ENCODE results near the gene CHRNA7. TPM values are rescaled to one million over a fixed set of nuclear protein-coding genes. Genes with fewer than 3 reads are reported as not detected.
"Not testable (repeated sequence)": the region's sequence is repeated elsewhere in the genome, so short reads cannot be mapped to it uniquely, and the experiment has no call there.

CHRNA7 gene
- total and polyA plus RNA-seq, 2 of the 8 experiments (the other 6 are each of a cell fraction or from before 2014, with no cell fraction given): 7.5 to 11.0 TPM

- peak; percentile 69 for FAIRE-seq
These were observed 178.8 kb downstream of the CHRNA7 start for GRCh38 chr15:32209081-32209480.

More at GRCh38 chr15:32209081-32209480, 178.8 kb downstream of the CHRNA7 start:
- H4K20me1 ChIP-seq (replicated peaks in 1 of 2; ENCODE audit: control insufficient read depth in 1 of 2, insufficient read depth in 2 of 2, low read length in 2 of 2); H2BK15ac ChIP-seq (ENCODE audit: low read length); H3K14ac ChIP-seq (ENCODE audit: insufficient read length); H3K23ac ChIP-seq (ENCODE audit: insufficient read length); H3K4ac ChIP-seq (replicated peaks; ENCODE audit: insufficient read length, low read depth, low read length); H2AFZ ChIP-seq (ENCODE audit: low read length); H2BK20ac ChIP-seq (ENCODE audit: low read length); H3K4me3 ChIP-seq (ENCODE audit: extremely low read depth in 1 of 4, insufficient read depth in 2 of 4, low read depth in 3 of 4, low read length in 4 of 4); H3K23me2 ChIP-seq (ENCODE audit: low read depth, low read length); H3K27me3 ChIP-seq (replicated peaks in 1 of 4; ENCODE audit: control insufficient read depth in 3 of 4, extremely low read depth in 1 of 4, insufficient read depth in 3 of 4, low read length in 3 of 4); H2BK12ac ChIP-seq (ENCODE audit: low read depth, low read length); H2AK5ac ChIP-seq (ENCODE audit: low read depth, low read length); H3K9ac ChIP-seq (replicated peaks in 1 of 4; ENCODE audit: extremely low read depth in 1 of 4, low read depth in 3 of 4, low read length in 3 of 4); DNase-seq (ENCODE audit: low read depth in 1 of 2, low spot score in 2 of 2); H4K91ac ChIP-seq (replicated peaks; ENCODE audit: insufficient read length, low read length); H2BK120ac ChIP-seq (replicated peaks; ENCODE audit: low read depth, low read length); H3K56ac ChIP-seq (replicated peaks; ENCODE audit: insufficient read length, low read depth, low read length); H3K27ac ChIP-seq (ENCODE audit: low read depth, low read length); H3K36me3 ChIP-seq (ENCODE audit: control insufficient read depth in 2 of 4, insufficient read depth in 4 of 4, low read length in 3 of 4); H3K79me2 ChIP-seq (ENCODE audit: control insufficient read depth in 1 of 2, insufficient read depth in 2 of 2, low read length in 2 of 2); H3K4me1 ChIP-seq (replicated peaks in 1 of 4; ENCODE audit: control insufficient read depth in 3 of 4, insufficient read depth in 4 of 4, low read length in 3 of 4); H2BK5ac ChIP-seq (ENCODE audit: low read depth, low read length); H3K9me3 ChIP-seq (ENCODE audit: insufficient read depth in 2 of 2, low read depth in 1 of 2, low read length in 1 of 2); H3K79me1 ChIP-seq (ENCODE audit: low read depth, low read length); POLR2A ChIA-PET (ENCODE audit: partially characterized antibody); H4K5ac ChIP-seq (ENCODE audit: insufficient read length, low read depth, low read length); H4K8ac ChIP-seq (ENCODE audit: extremely low read depth, insufficient read depth, low read length); H3K18ac ChIP-seq (ENCODE audit: extremely low read depth, low read length); H3K4me2 ChIP-seq (ENCODE audit: insufficient read depth in 1 of 2, low read depth in 2 of 2, low read length in 2 of 2); CTCF ChIA-PET (ENCODE audit: partially characterized antibody): not testable (repeated sequence)
- no CpG with 5 or more reads among the region's 5 CpGs for WGBS, 2 experiments (ENCODE audit: extremely low coverage in 1 of 2, insufficient coverage in 1 of 2, insufficient read length in 1 of 2, insufficient replicate concordance in 2 of 2, low coverage in 1 of 2, low lambda C conversion rate in 2 of 2, missing lambda C conversion rate in 1 of 2)

Measured in H1 (cell line).